Activated CD4-positive, CD25-positive, alpha-beta regulatory T cell treated with anti-CD3 and anti-CD28 coated beads, Interleukin-2, amount 50 U/mL, for 72 hours (primary cell): ENCODE measurements around the gene CNOT9.

Source experiments
- DNase-seq: peaks from one replicate; pipeline ENCODE4 v3.0.0; 2021

CNOT9 gene

GRCh38 chr2:218578272-218578877, 9.7 kb downstream of the CNOT9 start:
- DNase-seq = no peak

- no peak for DNase-seq
These were observed 13.4 kb downstream of the CNOT9 start for GRCh38 chr2:218582076-218582475.

GRCh38 chr2:218583983-218584850, 15.6 kb downstream of the CNOT9 start:
- no peak for DNase-seq

GRCh38 chr2:218585541-218585940, 16.9 kb downstream of the CNOT9 start:
- DNase-seq = no peak

DNA sequence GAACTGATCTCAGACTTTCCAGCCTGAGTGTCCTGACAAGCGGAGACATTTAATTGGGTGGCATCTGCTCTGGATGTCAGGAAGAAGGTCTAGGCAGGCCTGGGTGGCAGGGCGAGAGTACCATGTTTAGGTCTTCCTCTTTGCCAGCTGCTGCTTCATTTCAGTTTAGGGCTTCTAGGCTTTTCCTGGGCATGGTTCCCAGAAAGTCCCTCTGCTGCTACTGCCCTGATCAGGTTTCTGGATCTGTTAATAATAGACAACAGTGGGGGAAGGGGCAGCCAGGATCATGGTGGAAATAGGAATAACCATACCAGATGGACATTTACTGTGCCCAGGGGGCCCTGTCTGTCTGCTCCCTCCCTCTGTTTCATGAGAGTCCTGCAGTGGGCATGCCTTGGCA, 36.8 kb downstream of the CNOT9 start:
- no peak for DNase-seq

GRCh38 chr2:218607436-218608115, 38.9 kb downstream of the CNOT9 start, which contains the start of gene PLCD4:
PLCD4 (plus strand) TSS chr2:218607899; CDS start chr2:218615740, 7,841 bp downstream.
- DNase-seq = no peak

GRCh38 chr2:218615868-218616315, 47.3 kb downstream of the CNOT9 start:
- no peak for DNase-seq

- DNase-seq = no peak
These were observed 49.6 kb downstream of the CNOT9 start for GRCh38 chr2:218618102-218618860.

- DNase-seq = no peak
These were observed 52.4 kb downstream of the CNOT9 start for GRCh38 chr2:218621007-218621406.

GRCh38 chr2:218622606-218623365, 54.1 kb downstream of the CNOT9 start:
- DNase-seq = no peak

DNA sequence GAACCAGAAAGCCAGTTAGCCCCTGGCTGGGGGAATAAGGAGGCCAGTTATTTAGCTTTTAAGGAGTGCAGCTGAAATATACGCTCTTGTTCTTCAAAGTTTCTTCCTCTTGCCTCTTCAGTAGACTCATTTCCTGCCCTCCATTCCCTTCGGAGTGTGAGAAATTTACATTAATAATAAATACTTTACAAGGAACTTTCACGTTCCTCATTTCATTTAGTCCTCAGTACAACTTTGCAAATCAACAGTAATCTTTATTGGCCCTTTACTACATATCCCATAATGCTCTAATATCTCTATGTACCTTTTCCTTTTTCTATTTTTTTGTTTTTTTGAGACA, 54.7 kb downstream of the CNOT9 start:
- DNase-seq = no peak

- no peak for DNase-seq
These were observed 57.7 kb downstream of the CNOT9 start for GRCh38 chr2:218626369-218626768.

- DNase-seq = no peak
These were observed 59.3 kb downstream of the CNOT9 start for GRCh38 chr2:218627939-218628338.

GRCh38 chr2:218631837-218632236, 63.2 kb downstream of the CNOT9 start:
- DNase-seq = no peak

- DNase-seq = no peak
These were observed 67.1 kb downstream of the CNOT9 start for GRCh38 chr2:218635719-218636118.

- no peak for DNase-seq
These were observed 69.7 kb downstream of the CNOT9 start for GRCh38 chr2:218638372-218638771.

DNA sequence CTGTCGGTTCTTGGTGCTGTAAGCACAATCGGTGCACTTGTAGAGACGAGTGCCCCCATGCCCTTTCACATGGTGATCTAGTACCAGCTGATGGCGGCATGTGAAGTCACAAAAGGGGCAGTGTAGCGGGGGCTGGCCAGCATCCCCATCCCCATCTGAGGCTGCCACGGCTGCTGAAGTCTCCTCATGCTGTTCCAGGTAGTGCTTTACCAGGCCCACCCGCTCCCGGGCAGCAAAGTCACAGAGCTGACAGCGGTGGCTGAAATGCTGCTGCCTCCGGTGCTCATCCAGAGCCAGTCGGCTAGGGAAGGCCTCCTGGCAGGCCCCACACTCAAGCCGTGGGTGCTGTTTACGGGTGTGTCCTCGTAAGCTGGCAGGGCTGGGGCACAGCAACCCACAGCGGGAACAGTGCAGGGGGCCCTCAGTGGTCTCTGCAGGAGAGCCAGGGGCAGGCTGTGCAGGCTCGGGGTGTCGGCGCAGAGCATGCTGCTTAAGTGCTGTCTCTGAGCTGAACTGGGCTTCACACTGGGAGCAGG, 73.5 kb downstream of the CNOT9 start:
- DNase-seq = no peak

GRCh38 chr2:218642786-218643185, 74.1 kb downstream of the CNOT9 start:
- DNase-seq = no peak

DNA sequence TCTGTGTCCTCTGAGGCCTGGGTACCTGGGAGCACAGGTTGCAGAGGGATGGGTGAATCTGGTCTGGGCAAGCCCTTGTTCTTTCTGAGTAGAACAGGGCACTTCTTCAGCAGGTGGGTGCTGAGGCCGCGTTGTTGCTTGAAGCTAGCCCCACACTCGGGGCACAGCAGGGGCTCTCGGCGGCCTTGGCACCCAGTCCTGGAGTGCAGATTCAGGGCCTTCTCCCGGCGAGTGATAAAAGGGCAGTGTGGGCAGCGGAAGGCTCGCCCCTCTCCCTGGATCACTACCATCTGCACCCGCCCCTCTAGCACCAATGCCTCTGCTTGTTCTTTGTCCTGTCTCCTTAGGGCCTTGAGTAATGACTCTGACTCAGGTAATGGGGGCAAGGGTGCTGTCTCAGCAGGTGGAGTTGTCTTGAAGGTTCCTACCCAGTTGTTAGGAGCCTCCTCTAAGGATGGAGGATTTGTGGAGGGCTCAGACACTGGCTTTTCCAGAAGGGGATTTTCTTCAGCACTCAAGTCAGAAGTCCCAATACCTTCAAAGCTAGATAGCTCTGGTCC, 75.2 kb downstream of the CNOT9 start:
- no peak for DNase-seq

DNA sequence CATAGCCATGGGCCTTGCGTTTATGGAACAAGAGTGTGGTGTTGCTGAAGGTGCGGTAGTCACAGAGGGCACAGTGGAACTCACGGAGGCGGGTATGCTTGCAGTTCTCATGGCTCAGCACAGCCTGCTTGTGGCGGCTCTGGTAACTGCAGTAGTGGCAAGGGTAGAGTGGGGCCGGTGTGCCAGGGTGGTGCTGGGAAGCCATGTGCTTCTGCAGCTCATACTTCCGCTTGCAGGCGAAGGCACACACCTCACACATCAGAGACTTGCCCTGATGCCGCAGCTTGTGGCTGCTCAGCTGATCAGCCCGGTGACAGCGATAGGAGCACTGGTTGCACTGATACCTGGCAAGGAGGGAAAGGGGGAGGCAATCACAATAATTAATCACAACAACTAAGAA, 76.1 kb downstream of the CNOT9 start:
- DNase-seq = no peak

DNA sequence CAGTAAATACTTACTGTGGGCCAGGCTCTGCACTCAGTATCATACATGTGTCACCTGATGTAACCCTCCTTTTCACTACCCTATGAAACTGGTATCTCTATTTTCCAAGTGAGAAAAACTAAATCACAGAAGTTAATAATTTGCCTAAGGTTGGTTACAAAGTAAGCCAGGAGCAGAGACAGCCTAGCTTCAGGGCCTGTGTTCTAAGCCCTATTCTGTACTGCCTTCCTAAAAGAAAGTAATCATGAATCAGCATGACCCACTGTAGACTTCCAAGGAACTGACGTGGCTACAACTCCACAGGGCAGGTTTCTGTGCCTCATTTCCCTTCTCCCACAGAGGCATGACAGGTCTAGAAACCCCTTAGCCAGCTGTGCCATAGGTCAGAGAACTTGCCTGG, 76.5 kb downstream of the CNOT9 start:
- no peak for DNase-seq
